ENCODE measurements around the gene TEX2.

- TF ChIP-seq CTCF (IDR thresholded peaks at IDR 0.05) (no peak), POLR2A (IDR thresholded peaks at IDR 0.05) (no peak)
These were observed 116.5 kb downstream of the TEX2 start for GRCh38 chr17:64146418-64147109.

All from Peyer's patch (tissue), 4 donors.